ENCODE measurements around the gene AP1B1.
"Not testable (repeated sequence)": the region's sequence is repeated elsewhere in the genome, so short reads cannot be mapped to it uniquely, and the experiment has no call there.

AP1B1 gene

GRCh38 chr22:29387921-29388758, at the start of gene AP1B1:
TSS of gene AP1B1 (minus strand) at chr22:29388570. CDS start at chr22:29367243, 21,327 bp downstream.
- no peaks in the 10 kb centered on the region for H3K9me3 ChIP-seq (ENCODE audit: control insufficient read depth in 2 of 2, low read length in 2 of 2)
- H3K27me3 ChIP-seq (ENCODE audit: control insufficient read depth in 2 of 2, insufficient read depth in 2 of 2, low read length in 2 of 2) = no peaks in the 10 kb centered on the region
- peak within 1 kb of the TSS; percentile 76 to 81 for H3K27ac ChIP-seq (ENCODE audit: low read depth in 2 of 2, low read length in 2 of 2)
- peak within 1 kb of the TSS; percentile 68 to 79 for H3K9ac ChIP-seq (ENCODE audit: low read depth in 1 of 2, low read length in 2 of 2)
- peaks cover 0 to 3% of the 10 kb centered on the region in 2 donors for H3K36me3 ChIP-seq (ENCODE audit: control insufficient read depth in 2 of 2, insufficient read depth in 2 of 2, low read length in 2 of 2)
- H3K4me1 ChIP-seq (ENCODE audit: control insufficient read depth in 2 of 2, insufficient read depth in 2 of 2, low read length in 2 of 2) = peaks cover 24 to 46% of the 10 kb centered on the region in 2 donors
- peak within 1 kb of the TSS; percentile 68 to 74 for H3K4me3 ChIP-seq (ENCODE audit: low read length in 2 of 2)

GRCh38 chr22:29435236-29436136, 47.1 kb upstream of the AP1B1 start:
- H3K36me3 ChIP-seq (ENCODE audit: control insufficient read depth in 2 of 2, insufficient read depth in 2 of 2, low read length in 2 of 2) = no peaks in the 10 kb centered on the region
- H3K9ac ChIP-seq (ENCODE audit: low read depth in 1 of 2, low read length in 2 of 2) = no peak overlapping the region
- no peak overlapping the region for H3K27ac ChIP-seq (ENCODE audit: low read depth in 2 of 2, low read length in 2 of 2)
- no peaks in the 10 kb centered on the region for H3K4me1 ChIP-seq (ENCODE audit: control insufficient read depth in 2 of 2, insufficient read depth in 2 of 2, low read length in 2 of 2)
- peaks cover 0 to 4% of the 10 kb centered on the region in 2 donors for H3K27me3 ChIP-seq (ENCODE audit: control insufficient read depth in 2 of 2, insufficient read depth in 2 of 2, low read length in 2 of 2)
- no peaks in the 10 kb centered on the region for H3K9me3 ChIP-seq (ENCODE audit: control insufficient read depth in 2 of 2, low read length in 2 of 2)
- H3K4me3 ChIP-seq (ENCODE audit: low read length in 2 of 2) = no peak overlapping the region

- Histone ChIP-seq H3K27ac (ENCODE audit: low read depth in 2 of 2, low read length in 2 of 2) (no peak overlapping the region), H3K4me1 (ENCODE audit: control insufficient read depth in 2 of 2, insufficient read depth in 2 of 2, low read length in 2 of 2) (no peaks in the 10 kb centered on the region), H3K9me3 (ENCODE audit: control insufficient read depth in 2 of 2, low read length in 2 of 2) (no peaks in the 10 kb centered on the region), H3K27me3 (ENCODE audit: control insufficient read depth in 2 of 2, insufficient read depth in 2 of 2, low read length in 2 of 2) (peaks cover 0 to 4% of the 10 kb centered on the region in 2 donors), H3K9ac (ENCODE audit: low read depth in 1 of 2, low read length in 2 of 2) (no peak overlapping the region), H3K36me3 (ENCODE audit: control insufficient read depth in 2 of 2, insufficient read depth in 2 of 2, low read length in 2 of 2) (no peaks in the 10 kb centered on the region), H3K4me3 (ENCODE audit: low read length in 2 of 2) (no peak overlapping the region)
These were observed 45.9 kb upstream of the AP1B1 start for GRCh38 chr22:29434288-29434687.

DNA sequence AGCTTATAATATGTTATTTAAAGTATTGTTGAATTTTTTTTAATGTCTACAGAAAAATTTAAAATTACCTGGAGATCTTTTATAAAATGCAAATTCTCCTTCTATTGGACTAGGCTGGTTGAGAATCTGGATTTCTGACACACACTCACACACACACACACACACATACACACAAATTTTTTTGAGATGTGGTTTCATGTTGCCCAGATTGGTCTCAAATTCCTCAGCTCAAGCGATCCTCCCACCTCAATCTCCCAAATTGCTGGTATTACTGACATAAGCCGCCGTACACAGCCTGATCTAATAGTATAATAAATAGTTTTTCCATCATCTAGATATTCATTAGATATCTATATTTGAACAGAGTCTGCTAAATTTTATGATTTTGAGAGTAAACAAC, 45.5 kb upstream of the AP1B1 start:
- H3K9ac ChIP-seq (ENCODE audit: low read depth in 1 of 2, low read length in 2 of 2) = no peak overlapping the region
- H3K27ac ChIP-seq (ENCODE audit: low read depth in 2 of 2, low read length in 2 of 2) = no peak overlapping the region
- no peaks in the 10 kb centered on the region for H3K4me1 ChIP-seq (ENCODE audit: control insufficient read depth in 2 of 2, insufficient read depth in 2 of 2, low read length in 2 of 2)
- no peaks in the 10 kb centered on the region for H3K9me3 ChIP-seq (ENCODE audit: control insufficient read depth in 2 of 2, low read length in 2 of 2)
- H3K27me3 ChIP-seq (ENCODE audit: control insufficient read depth in 2 of 2, insufficient read depth in 2 of 2, low read length in 2 of 2) = peaks cover 0 to 4% of the 10 kb centered on the region in 2 donors
- no peaks in the 10 kb centered on the region for H3K36me3 ChIP-seq (ENCODE audit: control insufficient read depth in 2 of 2, insufficient read depth in 2 of 2, low read length in 2 of 2)
- H3K4me3 ChIP-seq (ENCODE audit: low read length in 2 of 2) = no peak overlapping the region

- no peak overlapping the region for H3K4me3 ChIP-seq (ENCODE audit: low read length in 2 of 2)
- H3K9me3 ChIP-seq (ENCODE audit: control insufficient read depth in 2 of 2, low read length in 2 of 2) = no peaks in the 10 kb centered on the region
- peaks cover 0 to 4% of the 10 kb centered on the region in 2 donors for H3K27me3 ChIP-seq (ENCODE audit: control insufficient read depth in 2 of 2, insufficient read depth in 2 of 2, low read length in 2 of 2)
- no peaks in the 10 kb centered on the region for H3K36me3 ChIP-seq (ENCODE audit: control insufficient read depth in 2 of 2, insufficient read depth in 2 of 2, low read length in 2 of 2)
- H3K9ac ChIP-seq (ENCODE audit: low read depth in 1 of 2, low read length in 2 of 2) = no peak overlapping the region
- H3K27ac ChIP-seq (ENCODE audit: low read depth in 2 of 2, low read length in 2 of 2) = no peak overlapping the region
- no peaks in the 10 kb centered on the region for H3K4me1 ChIP-seq (ENCODE audit: control insufficient read depth in 2 of 2, insufficient read depth in 2 of 2, low read length in 2 of 2)
These were observed 43.6 kb upstream of the AP1B1 start for GRCh38 chr22:29431986-29432385.

- Histone ChIP-seq H3K4me3 (ENCODE audit: low read length in 2 of 2) (no peak overlapping the region), H3K27me3 (ENCODE audit: control insufficient read depth in 2 of 2, insufficient read depth in 2 of 2, low read length in 2 of 2) (no peaks in the 10 kb centered on the region)
These were observed 38.9 kb upstream of the AP1B1 start for GRCh38 chr22:29427176-29427760.

GRCh38 chr22:29426476-29426875, 38.1 kb upstream of the AP1B1 start:
- Histone ChIP-seq H3K9me3 (ENCODE audit: control insufficient read depth in 2 of 2, low read length in 2 of 2) (no peaks in the 10 kb centered on the region), H3K4me1 (ENCODE audit: control insufficient read depth in 2 of 2, insufficient read depth in 2 of 2, low read length in 2 of 2) (no peaks in the 10 kb centered on the region), H3K4me3 (ENCODE audit: low read length in 2 of 2) (no peak overlapping the region), H3K36me3 (ENCODE audit: control insufficient read depth in 2 of 2, insufficient read depth in 2 of 2, low read length in 2 of 2) (no peaks in the 10 kb centered on the region), H3K27ac (ENCODE audit: low read depth in 2 of 2, low read length in 2 of 2) (no peak overlapping the region), H3K9ac (ENCODE audit: low read depth in 1 of 2, low read length in 2 of 2) (no peak overlapping the region), H3K27me3 (ENCODE audit: control insufficient read depth in 2 of 2, insufficient read depth in 2 of 2, low read length in 2 of 2) (no peaks in the 10 kb centered on the region)

More at GRCh38 chr22:29427176-29427760, 38.9 kb upstream of the AP1B1 start:
- Histone ChIP-seq H3K27ac (ENCODE audit: low read depth in 2 of 2, low read length in 2 of 2) (no peak overlapping the region), H3K36me3 (ENCODE audit: control insufficient read depth in 2 of 2, insufficient read depth in 2 of 2, low read length in 2 of 2) (no peaks in the 10 kb centered on the region), H3K4me1 (ENCODE audit: control insufficient read depth in 2 of 2, insufficient read depth in 2 of 2, low read length in 2 of 2) (no peaks in the 10 kb centered on the region), H3K9ac (ENCODE audit: low read depth in 1 of 2, low read length in 2 of 2) (no peak overlapping the region), H3K9me3 (ENCODE audit: control insufficient read depth in 2 of 2, low read length in 2 of 2) (no peaks in the 10 kb centered on the region)

- not testable (repeated sequence) for H3K27me3 ChIP-seq (ENCODE audit: control insufficient read depth in 2 of 2, insufficient read depth in 2 of 2, low read length in 2 of 2); H3K4me3 ChIP-seq (ENCODE audit: low read length in 2 of 2); H3K36me3 ChIP-seq (ENCODE audit: control insufficient read depth in 2 of 2, insufficient read depth in 2 of 2, low read length in 2 of 2); H3K4me1 ChIP-seq (ENCODE audit: control insufficient read depth in 2 of 2, insufficient read depth in 2 of 2, low read length in 2 of 2); H3K9me3 ChIP-seq (ENCODE audit: control insufficient read depth in 2 of 2, low read length in 2 of 2); H3K27ac ChIP-seq (ENCODE audit: low read depth in 2 of 2, low read length in 2 of 2); H3K9ac ChIP-seq (ENCODE audit: low read depth in 1 of 2, low read length in 2 of 2)
These were observed 30.3 kb upstream of the AP1B1 start for GRCh38 chr22:29418704-29419103.

DNA sequence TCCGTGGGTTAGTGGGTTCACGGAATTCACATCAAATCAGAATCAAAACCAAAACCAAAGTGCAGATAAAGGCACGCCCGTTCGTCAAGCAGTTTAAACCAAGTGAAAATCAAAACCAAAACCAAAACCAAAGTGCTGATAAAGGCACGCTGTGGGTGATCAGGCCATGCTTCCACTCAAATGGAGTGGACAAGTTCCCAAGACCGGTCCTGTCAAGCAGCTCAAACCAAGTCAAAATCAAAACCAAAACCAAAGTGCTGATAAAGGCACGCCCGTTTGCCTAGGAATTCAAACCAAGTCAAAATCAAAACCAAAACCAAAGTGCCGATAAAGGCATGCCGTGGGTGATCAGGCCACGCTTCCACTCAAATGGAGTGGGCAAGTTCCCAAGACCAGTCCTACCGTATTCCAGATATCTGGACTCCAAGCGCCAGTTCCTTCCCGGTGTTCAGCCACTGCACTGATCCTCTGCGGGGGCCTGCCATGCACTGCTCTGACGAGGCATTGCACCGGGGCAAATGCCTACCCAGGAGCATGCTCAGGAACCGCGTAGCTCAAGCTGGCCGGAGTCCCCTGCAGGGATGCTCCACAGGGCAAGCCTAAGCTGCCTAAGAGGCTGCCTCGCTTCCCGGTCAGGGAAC, 26.7 kb upstream of the AP1B1 start:
- H3K9me3 ChIP-seq (ENCODE audit: control insufficient read depth in 2 of 2, low read length in 2 of 2); H3K27me3 ChIP-seq (ENCODE audit: control insufficient read depth in 2 of 2, insufficient read depth in 2 of 2, low read length in 2 of 2); H3K4me1 ChIP-seq (ENCODE audit: control insufficient read depth in 2 of 2, insufficient read depth in 2 of 2, low read length in 2 of 2); H3K36me3 ChIP-seq (ENCODE audit: control insufficient read depth in 2 of 2, insufficient read depth in 2 of 2, low read length in 2 of 2): not testable (repeated sequence)
- Histone ChIP-seq H3K4me3 (ENCODE audit: low read length in 2 of 2) (peak overlapping the region; percentile 70 to 77), H3K27ac (ENCODE audit: low read depth in 2 of 2, low read length in 2 of 2) (peak overlapping the region; percentile 42 to 52), H3K9ac (ENCODE audit: low read depth in 1 of 2, low read length in 2 of 2) (peak overlapping the region in 1 of 2 donors; percentile 19)
